WTC11 (cell line): ENCODE data around the gene MADD. TPM values are rescaled to one million over a fixed set of nuclear protein-coding genes. Genes with fewer than 3 reads are reported as not detected.

Experiments
- ATAC-seq: fragments of 200-7000 bp; cut with Tn5 transposase; 2 replicates; pipeline ENCODE4 v1.10.0; 2021; ENCODE audit warnings: mild to moderate bottlenecking, moderate library complexity
- CTCF ChIA-PET: fragments of 300-600 bp; sonication (Branson Sonifier 250); formaldehyde crosslinking; loops from one replicate; lab custom pipeline; 2021; ENCODE audit warnings: antibody characterized with exemption; lab: Charles Lee
- POLR2A ChIA-PET: fragments of 350-600 bp; sonication (Branson Sonifier 250); formaldehyde crosslinking; loops from one replicate; lab custom pipeline; 2021; ENCODE audit warnings: antibody characterized with exemption; lab: Charles Lee
- DNase-seq: peaks from one replicate; pipeline ENCODE4 v3.0.0; 2021; ENCODE audit warnings: low spot score
- H3K27ac Mint-ChIP-seq: 2 replicates; pipeline ENCODE4 v1.8.0; 2021; ENCODE audit warnings: mixed read lengths
- H3K27me3 Mint-ChIP-seq: 2 replicates; pipeline ENCODE4 v1.8.0; 2021; ENCODE audit warnings: low read depth, mild to moderate bottlenecking, moderate library complexity, mixed read lengths
- H3K36me3 Mint-ChIP-seq: 2 replicates; pipeline ENCODE4 v1.8.0; 2021; ENCODE audit warnings: mixed read lengths
- H3K4me1 Mint-ChIP-seq: 2 replicates; pipeline ENCODE4 v1.8.0; 2022; ENCODE audit warnings: mixed read lengths
- H3K4me3 Mint-ChIP-seq: 2 replicates; pipeline ENCODE4 v1.8.0; 2021; ENCODE audit warnings: mild to moderate bottlenecking, moderate library complexity, mixed read lengths
- H3K9me3 Mint-ChIP-seq: 2 replicates; pipeline ENCODE4 v1.8.0; 2021; ENCODE audit warnings: mixed read lengths
- ATF1 ChIP-seq: sonication (generic); formaldehyde crosslinking; IDR thresholded peaks from 2 replicates; pipeline ENCODE4 v1.8.1; 2023; ENCODE audit warnings: mild to moderate bottlenecking, moderate library complexity, missing genetic modification reagents
- FOXJ3 ChIP-seq: sonication (generic); formaldehyde crosslinking; IDR thresholded peaks from 2 replicates; pipeline ENCODE4 v1.9.0; 2021; ENCODE audit warnings: missing genetic modification reagents, mild to moderate bottlenecking, borderline replicate concordance
- FOXK1 ChIP-seq: sonication (generic); formaldehyde crosslinking; IDR thresholded peaks from 2 replicates; pipeline ENCODE4 v1.8.0; 2022; ENCODE audit warnings: mild to moderate bottlenecking, moderate library complexity, missing genetic modification reagents
- FOXP1 ChIP-seq: sonication (generic); formaldehyde crosslinking; IDR thresholded peaks from 2 replicates; pipeline ENCODE4 v1.8.0; 2022; ENCODE audit warnings: missing genetic modification reagents, mild to moderate bottlenecking, moderate library complexity, borderline replicate concordance
- HMGA2 ChIP-seq: fragments of 250-450 bp; sonication (Bioruptor Pico); IDR thresholded peaks from 2 replicates; pipeline ENCODE4 v1.4.0; 2021; ENCODE audit warnings: mild to moderate bottlenecking, moderate library complexity
- MXD4 ChIP-seq: fragments of 250-450 bp; sonication (Bioruptor Pico); IDR thresholded peaks from 2 replicates; pipeline ENCODE4 v1.8.0; 2021; ENCODE audit warnings: mild to moderate bottlenecking, moderate library complexity, borderline replicate concordance
- ZBTB21 ChIP-seq: sonication (generic); formaldehyde crosslinking; IDR thresholded peaks from 2 replicates; pipeline ENCODE4 v1.8.1; 2023; ENCODE audit warnings: mild to moderate bottlenecking, missing genetic modification reagents, borderline replicate concordance
- ZNF219 ChIP-seq: sonication (generic); formaldehyde crosslinking; IDR thresholded peaks from 2 replicates; pipeline ENCODE4 v1.8.0; 2023; ENCODE audit warnings: missing genetic modification reagents, mild to moderate bottlenecking, borderline replicate concordance
- ZNF263 ChIP-seq: sonication (generic); formaldehyde crosslinking; IDR thresholded peaks from 2 replicates; pipeline ENCODE4 v1.8.1; 2022; ENCODE audit warnings: low read depth, mild to moderate bottlenecking, moderate library complexity, missing genetic modification reagents
- total RNA-seq: library from RNA; stranded (reverse); gene quantifications from 3 replicates; pipeline ENCODE4 v1.2.3, GENCODE V29; 2021
- TF ChIP-seq, protein P1 (sequence below): sonication (generic); formaldehyde crosslinking; IDR thresholded peaks from 2 replicates; pipeline ENCODE4 v1.8.0; 2022; ENCODE audit warnings: mild to moderate bottlenecking, missing genetic modification reagents
- TF ChIP-seq, protein P2 (sequence below): fragments of 250-450 bp; sonication (Bioruptor Pico); conservative IDR thresholded peaks from 2 replicates; pipeline ENCODE4 v1.9.0; 2021; ENCODE audit warnings: mild to moderate bottlenecking
- TF ChIP-seq, protein P3 (sequence below): sonication (generic); formaldehyde crosslinking; IDR thresholded peaks from 2 replicates; pipeline ENCODE4 v1.8.0; 2022; ENCODE audit warnings: missing genetic modification reagents
- TF ChIP-seq, protein P4 (sequence below): sonication (generic); formaldehyde crosslinking; IDR thresholded peaks from 2 replicates; pipeline ENCODE4 v1.8.1; 2023; ENCODE audit warnings: mild to moderate bottlenecking, missing genetic modification reagents, moderate library complexity
- TF ChIP-seq, protein P5 (sequence below): sonication (generic); formaldehyde crosslinking; IDR thresholded peaks from 2 replicates; pipeline ENCODE4 v1.8.0; 2023; ENCODE audit warnings: mild to moderate bottlenecking, missing genetic modification reagents
- TF ChIP-seq, protein P6 (sequence below): sonication (generic); formaldehyde crosslinking; IDR thresholded peaks from 2 replicates; pipeline ENCODE4 v1.8.0; 2022; ENCODE audit warnings: mild to moderate bottlenecking, missing genetic modification reagents

MADD gene
- total RNA-seq, 1 experiment from 2014 or later = 47.5 TPM

DNA sequence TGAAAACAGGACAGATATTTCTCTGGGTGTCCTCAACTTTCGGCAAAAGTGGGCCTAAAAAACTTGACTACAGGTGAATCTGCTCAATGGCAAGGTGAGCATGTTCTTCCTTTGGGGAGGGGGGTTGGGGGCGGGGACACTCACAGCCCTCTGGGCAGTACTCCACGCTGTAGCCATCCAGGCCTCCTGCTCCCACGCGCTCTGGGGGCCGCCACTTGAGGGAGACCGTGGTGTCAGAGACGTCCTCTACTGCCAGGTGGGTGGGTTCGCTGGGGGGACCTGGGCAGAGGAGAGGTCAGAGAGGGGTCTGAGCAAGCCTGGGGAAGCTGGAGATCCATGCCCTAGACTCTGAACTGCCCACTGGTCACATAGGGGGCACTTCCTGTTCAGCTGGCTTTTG lies 65.8 kb downstream of the MADD start (continued):
- TF ChIP-seq, protein P1, sequence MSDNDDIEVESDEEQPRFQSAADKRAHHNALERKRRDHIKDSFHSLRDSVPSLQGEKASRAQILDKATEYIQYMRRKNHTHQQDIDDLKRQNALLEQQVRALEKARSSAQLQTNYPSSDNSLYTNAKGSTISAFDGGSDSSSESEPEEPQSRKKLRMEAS (CRISPR knock-in tag) = no peak
- no peak for TF ChIP-seq FOXJ3
- TF ChIP-seq, protein P2, sequence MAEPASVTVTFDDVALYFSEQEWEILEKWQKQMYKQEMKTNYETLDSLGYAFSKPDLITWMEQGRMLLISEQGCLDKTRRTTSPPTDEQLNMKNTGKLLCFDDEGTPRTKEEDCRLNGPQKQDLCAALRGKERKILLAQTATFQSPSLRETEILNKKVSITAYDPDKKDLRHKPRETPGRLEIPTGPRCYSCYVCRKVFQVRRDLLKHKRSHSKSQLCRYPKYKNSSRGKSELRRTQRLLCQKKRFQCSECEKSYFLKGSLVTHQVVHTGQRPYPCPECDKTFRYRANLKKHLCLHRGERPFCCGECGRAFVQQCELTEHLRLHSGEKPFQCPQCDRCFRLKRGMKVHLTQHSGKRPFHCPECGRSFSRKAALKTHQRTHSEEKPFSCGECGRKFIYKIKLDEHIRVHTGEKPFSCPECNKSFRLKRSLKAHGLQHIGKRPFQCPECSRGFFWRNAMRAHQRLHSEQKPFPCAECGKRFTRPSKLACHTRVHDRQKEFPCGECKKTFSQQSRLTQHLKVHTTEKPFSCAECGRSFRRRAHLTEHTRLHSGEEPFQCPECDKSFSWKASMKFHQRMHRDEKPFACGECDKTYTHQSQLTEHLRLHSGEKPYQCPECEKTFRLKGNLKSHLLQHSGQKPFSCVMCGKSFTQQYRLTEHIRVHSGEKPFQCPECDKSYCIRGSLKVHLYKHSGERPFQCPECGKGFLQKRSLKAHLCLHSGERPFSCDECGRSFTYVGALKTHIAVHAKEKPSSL (CRISPR knock-in tag) = no peak
- TF ChIP-seq FOXP1 (CRISPR knock-in tag) = no peak

DNA sequence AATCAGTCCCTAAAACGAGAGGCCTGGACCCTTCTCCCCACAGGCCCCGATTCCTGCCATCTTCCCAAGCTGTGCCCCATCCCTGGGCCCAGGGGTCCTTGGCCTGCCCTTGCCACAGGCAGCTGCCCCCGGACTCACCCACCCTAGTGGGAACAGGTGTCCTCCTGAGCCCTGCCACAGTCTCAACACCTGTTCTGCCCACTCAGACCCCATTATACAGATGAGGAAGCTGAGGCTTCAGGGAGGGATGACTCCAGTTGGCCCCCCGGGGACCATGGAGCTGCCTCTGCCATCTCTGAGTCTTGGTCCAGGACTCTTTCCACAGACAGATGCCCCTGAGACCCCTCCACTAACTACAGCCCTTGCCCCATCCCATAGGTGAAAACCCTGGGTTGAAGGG lies 66.7 kb downstream of the MADD start:
- H3K4me1 Mint-ChIP-seq = no peaks in the 10 kb centered on the region
- ChIA-PET CTCF (interaction anchor here (1.4 to 2.8 kb wide), 2 partner anchors 18 to 159 kb away, joined by 4 to 15 read pairs; no protein-coding TSS in a partner anchor), POLR2A (no interaction called here)
- H3K4me3 Mint-ChIP-seq = no peak overlapping the region
- no peaks in the 10 kb centered on the region for H3K9me3 Mint-ChIP-seq
- H3K27ac Mint-ChIP-seq = no peak overlapping the region
- TF ChIP-seq ATF1 (CRISPR knock-in tag) (no peak), ZBTB21 (no peak), MXD4 (CRISPR knock-in tag) (no peak)
- DNase-seq (no peak), ATAC-seq (no peak)
- H3K36me3 Mint-ChIP-seq = no peaks in the 10 kb centered on the region
- no peaks in the 10 kb centered on the region for H3K27me3 Mint-ChIP-seq

DNA sequence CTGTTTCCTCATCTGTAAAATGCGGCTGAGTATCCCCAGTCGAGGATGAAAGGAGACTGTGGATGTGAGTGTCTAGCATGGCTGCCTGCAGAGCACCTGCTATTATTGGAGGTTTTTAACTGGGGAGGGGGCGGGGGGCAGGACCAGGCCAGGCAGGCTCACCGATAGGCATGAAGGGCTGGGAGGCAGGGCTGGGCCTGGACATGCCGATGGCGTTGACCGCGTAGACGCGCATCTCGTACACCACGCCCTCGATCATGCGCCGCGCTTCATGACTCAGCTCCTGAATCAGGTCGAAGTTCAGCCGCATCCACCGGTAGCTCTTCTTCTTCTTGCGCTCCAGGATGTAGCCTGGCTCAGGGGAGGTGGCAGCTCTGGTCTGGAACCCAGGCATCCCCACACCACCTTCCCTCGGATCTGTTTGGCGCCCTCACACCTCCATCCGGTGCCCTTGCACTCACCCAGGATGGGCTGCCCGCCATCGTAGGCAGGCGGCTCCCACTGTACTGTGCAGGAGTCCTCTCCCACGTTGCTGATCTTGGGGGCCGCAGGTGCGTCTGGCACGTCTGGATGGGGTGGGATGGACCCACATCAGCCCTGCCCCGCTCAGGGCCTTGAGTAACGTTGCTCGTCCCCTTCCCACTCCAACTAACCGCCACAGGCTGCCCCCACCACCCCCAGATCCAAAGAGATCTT lies 67.4 kb downstream of the MADD start:
- Mint-ChIP-seq H3K9me3 (no peaks in the 10 kb centered on the region), H3K27me3 (no peaks in the 10 kb centered on the region), H3K4me1 (no peaks in the 10 kb centered on the region), H3K27ac (no peak overlapping the region; the same call in 1 of the 2 replicates), H3K4me3 (no peak overlapping the region), H3K36me3 (no peaks in the 10 kb centered on the region)
- no peak for DNase-seq
- no peak for ATAC-seq
- ChIA-PET POLR2A (no interaction called here), CTCF (interaction anchor here (1.4 to 2.8 kb wide), 2 partner anchors 17 to 160 kb away, joined by 4 to 15 read pairs; no protein-coding TSS in a partner anchor)
- TF ChIP-seq ZNF219 (CRISPR knock-in tag) = no peak
- TF ChIP-seq ZNF263 = no peak
- TF ChIP-seq, protein P3, sequence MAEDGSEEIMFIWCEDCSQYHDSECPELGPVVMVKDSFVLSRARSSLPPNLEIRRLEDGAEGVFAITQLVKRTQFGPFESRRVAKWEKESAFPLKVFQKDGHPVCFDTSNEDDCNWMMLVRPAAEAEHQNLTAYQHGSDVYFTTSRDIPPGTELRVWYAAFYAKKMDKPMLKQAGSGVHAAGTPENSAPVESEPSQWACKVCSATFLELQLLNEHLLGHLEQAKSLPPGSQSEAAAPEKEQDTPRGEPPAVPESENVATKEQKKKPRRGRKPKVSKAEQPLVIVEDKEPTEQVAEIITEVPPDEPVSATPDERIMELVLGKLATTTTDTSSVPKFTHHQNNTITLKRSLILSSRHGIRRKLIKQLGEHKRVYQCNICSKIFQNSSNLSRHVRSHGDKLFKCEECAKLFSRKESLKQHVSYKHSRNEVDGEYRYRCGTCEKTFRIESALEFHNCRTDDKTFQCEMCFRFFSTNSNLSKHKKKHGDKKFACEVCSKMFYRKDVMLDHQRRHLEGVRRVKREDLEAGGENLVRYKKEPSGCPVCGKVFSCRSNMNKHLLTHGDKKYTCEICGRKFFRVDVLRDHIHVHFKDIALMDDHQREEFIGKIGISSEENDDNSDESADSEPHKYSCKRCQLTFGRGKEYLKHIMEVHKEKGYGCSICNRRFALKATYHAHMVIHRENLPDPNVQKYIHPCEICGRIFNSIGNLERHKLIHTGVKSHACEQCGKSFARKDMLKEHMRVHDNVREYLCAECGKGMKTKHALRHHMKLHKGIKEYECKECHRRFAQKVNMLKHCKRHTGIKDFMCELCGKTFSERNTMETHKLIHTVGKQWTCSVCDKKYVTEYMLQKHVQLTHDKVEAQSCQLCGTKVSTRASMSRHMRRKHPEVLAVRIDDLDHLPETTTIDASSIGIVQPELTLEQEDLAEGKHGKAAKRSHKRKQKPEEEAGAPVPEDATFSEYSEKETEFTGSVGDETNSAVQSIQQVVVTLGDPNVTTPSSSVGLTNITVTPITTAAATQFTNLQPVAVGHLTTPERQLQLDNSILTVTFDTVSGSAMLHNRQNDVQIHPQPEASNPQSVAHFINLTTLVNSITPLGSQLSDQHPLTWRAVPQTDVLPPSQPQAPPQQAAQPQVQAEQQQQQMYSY (CRISPR knock-in tag) = no peak

DNA sequence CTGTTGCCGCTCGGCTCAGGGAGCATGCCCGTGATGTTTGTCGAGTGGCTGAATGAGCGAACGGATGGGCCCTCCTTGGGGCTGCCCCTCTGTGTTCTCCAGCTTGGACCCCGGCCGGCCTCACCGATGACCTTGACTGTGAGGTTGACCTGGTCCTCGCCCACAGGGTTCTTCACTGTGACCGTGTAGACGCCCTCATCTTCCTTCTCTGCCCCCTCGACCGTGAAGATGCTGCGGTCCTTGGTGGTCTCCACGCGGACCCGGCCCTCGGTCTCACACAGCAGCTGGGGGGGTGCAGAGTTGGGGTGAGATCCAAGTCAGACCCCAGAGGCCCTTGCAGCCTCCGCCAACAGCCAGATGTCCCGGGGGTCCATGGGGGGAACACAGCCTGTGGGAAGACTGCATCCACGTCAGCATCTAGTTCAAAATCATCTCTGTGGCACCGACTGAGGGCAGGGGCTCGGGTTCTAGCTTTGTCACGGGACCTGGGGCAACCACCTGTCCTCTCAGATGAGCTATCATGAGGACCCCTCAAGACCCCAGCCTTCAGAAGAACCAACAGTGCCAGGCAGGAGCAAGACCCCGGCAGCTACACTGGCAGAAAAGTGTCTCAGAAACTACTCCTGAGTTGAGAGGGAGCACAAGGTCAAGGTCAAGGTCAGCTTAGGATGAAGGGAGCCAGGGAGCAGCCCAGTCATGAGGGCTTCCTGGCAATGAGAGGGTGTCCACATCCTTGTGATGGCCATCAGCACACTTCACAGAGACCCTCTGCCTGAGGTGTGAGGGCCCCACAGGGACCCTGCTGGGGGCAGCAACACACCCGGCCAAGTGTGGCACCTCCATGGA lies 68.7 kb downstream of the MADD start:
- DNase-seq (no peak), ATAC-seq (no peak)
- no peaks in the 10 kb centered on the region for H3K9me3 Mint-ChIP-seq
- H3K27ac Mint-ChIP-seq = no peak overlapping the region
- H3K4me1 Mint-ChIP-seq = no peaks in the 10 kb centered on the region
- ChIA-PET POLR2A (no interaction called here), CTCF (interaction anchor here (1.1 kb wide), 1 partner anchor 16 kb away, joined by 4 read pairs; no protein-coding TSS in a partner anchor)
- H3K36me3 Mint-ChIP-seq = no peaks in the 10 kb centered on the region
- no peaks in the 10 kb centered on the region for H3K27me3 Mint-ChIP-seq
- H3K4me3 Mint-ChIP-seq = no peak overlapping the region
- TF ChIP-seq, protein P4, sequence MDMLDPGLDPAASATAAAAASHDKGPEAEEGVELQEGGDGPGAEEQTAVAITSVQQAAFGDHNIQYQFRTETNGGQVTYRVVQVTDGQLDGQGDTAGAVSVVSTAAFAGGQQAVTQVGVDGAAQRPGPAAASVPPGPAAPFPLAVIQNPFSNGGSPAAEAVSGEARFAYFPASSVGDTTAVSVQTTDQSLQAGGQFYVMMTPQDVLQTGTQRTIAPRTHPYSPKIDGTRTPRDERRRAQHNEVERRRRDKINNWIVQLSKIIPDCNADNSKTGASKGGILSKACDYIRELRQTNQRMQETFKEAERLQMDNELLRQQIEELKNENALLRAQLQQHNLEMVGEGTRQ (CRISPR knock-in tag) = no peak
- TF ChIP-seq, protein P5, sequence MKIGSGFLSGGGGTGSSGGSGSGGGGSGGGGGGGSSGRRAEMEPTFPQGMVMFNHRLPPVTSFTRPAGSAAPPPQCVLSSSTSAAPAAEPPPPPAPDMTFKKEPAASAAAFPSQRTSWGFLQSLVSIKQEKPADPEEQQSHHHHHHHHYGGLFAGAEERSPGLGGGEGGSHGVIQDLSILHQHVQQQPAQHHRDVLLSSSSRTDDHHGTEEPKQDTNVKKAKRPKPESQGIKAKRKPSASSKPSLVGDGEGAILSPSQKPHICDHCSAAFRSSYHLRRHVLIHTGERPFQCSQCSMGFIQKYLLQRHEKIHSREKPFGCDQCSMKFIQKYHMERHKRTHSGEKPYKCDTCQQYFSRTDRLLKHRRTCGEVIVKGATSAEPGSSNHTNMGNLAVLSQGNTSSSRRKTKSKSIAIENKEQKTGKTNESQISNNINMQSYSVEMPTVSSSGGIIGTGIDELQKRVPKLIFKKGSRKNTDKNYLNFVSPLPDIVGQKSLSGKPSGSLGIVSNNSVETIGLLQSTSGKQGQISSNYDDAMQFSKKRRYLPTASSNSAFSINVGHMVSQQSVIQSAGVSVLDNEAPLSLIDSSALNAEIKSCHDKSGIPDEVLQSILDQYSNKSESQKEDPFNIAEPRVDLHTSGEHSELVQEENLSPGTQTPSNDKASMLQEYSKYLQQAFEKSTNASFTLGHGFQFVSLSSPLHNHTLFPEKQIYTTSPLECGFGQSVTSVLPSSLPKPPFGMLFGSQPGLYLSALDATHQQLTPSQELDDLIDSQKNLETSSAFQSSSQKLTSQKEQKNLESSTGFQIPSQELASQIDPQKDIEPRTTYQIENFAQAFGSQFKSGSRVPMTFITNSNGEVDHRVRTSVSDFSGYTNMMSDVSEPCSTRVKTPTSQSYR (CRISPR knock-in tag) = no peak
- TF ChIP-seq HMGA2 = no peak
- TF ChIP-seq, protein P1 (CRISPR knock-in tag) = no peak
- TF ChIP-seq, protein P6, sequence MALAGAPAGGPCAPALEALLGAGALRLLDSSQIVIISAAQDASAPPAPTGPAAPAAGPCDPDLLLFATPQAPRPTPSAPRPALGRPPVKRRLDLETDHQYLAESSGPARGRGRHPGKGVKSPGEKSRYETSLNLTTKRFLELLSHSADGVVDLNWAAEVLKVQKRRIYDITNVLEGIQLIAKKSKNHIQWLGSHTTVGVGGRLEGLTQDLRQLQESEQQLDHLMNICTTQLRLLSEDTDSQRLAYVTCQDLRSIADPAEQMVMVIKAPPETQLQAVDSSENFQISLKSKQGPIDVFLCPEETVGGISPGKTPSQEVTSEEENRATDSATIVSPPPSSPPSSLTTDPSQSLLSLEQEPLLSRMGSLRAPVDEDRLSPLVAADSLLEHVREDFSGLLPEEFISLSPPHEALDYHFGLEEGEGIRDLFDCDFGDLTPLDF (CRISPR knock-in tag) = no peak
- no peak for TF ChIP-seq FOXK1 (CRISPR knock-in tag)
